ENCODE data around the gene ZNF614.

- TF ChIP-seq CTCF (IDR thresholded peaks at IDR 0.05) = no peak
- TF ChIP-seq POLR2A (IDR thresholded peaks at IDR 0.05) = peak; percentile 17
Measured at GRCh38 chr19:52048555-52049501, 20.6 kb upstream of the ZNF614 start, which contains the start of gene ZNF432.
